ENCODE results near the gene BCL7C. TPM values are rescaled to one million over a fixed set of nuclear protein-coding genes. Genes with fewer than 3 reads are reported as not detected.

BCL7C gene
- total and polyA plus RNA-seq, 2 of the 13 experiments (the other 11 are each of a cell fraction or from before 2014, with no cell fraction given), result 17.7 to 33.8 TPM

DNA sequence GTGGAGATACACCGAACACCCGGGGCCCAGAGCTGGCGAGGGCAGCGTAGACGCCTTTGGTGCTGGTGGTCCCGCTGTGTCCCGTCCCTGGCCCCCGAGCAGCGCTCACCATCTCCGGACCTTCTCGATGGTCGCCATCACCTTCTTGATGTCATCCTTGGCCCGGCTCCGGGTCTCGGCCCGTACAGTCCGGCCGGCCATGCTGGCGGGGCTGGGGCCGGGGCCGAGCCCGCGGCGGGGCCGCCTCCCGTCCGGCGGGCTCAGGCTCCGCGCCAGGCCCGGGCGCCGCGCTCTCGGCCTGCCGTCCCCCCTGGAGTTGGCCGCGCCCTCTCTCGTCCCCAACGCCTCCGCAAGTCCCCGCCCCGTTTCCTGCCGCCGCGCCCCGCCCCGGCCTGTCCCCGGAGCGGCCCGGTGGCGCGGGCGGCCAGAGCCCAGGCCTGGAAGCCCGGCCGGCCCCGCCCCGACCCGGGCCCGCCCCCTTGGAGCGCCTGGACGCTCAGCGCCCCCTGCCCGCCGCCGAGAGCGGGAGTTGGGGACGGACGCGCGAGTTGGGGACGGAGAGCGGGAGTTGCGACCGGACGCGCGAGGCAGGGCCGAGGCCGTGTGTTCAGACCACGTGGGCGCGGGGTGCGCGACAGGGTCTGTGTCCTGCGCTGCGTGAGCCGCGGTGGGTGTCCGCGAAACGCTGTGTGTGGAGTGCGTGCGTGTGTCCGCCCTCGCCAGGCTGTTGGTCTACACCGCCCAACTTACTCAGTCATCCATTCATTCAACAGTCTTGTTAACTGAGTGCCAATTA is at the start of gene BCL7C (continued):
- TF ChIP-seq, protein P1, sequence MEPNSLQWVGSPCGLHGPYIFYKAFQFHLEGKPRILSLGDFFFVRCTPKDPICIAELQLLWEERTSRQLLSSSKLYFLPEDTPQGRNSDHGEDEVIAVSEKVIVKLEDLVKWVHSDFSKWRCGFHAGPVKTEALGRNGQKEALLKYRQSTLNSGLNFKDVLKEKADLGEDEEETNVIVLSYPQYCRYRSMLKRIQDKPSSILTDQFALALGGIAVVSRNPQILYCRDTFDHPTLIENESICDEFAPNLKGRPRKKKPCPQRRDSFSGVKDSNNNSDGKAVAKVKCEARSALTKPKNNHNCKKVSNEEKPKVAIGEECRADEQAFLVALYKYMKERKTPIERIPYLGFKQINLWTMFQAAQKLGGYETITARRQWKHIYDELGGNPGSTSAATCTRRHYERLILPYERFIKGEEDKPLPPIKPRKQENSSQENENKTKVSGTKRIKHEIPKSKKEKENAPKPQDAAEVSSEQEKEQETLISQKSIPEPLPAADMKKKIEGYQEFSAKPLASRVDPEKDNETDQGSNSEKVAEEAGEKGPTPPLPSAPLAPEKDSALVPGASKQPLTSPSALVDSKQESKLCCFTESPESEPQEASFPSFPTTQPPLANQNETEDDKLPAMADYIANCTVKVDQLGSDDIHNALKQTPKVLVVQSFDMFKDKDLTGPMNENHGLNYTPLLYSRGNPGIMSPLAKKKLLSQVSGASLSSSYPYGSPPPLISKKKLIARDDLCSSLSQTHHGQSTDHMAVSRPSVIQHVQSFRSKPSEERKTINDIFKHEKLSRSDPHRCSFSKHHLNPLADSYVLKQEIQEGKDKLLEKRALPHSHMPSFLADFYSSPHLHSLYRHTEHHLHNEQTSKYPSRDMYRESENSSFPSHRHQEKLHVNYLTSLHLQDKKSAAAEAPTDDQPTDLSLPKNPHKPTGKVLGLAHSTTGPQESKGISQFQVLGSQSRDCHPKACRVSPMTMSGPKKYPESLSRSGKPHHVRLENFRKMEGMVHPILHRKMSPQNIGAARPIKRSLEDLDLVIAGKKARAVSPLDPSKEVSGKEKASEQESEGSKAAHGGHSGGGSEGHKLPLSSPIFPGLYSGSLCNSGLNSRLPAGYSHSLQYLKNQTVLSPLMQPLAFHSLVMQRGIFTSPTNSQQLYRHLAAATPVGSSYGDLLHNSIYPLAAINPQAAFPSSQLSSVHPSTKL (CRISPR knock-in tag; IDR thresholded peaks at IDR 0.05), result peak; percentile 62
- TF ChIP-seq ZNF616 (CRISPR knock-in tag; IDR thresholded peaks at IDR 0.05; ENCODE audit: low read depth) (peak; percentile 99), POLR2AphosphoS2 (IDR thresholded peaks at IDR 0.05; ENCODE audit: low read depth, low read length) (no peak), ZNF121 (CRISPR knock-in tag; IDR thresholded peaks at IDR 0.05) (no peak), MIER2 (CRISPR knock-in tag; IDR thresholded peaks at IDR 0.05) (0 out of 2 replicates have a peak, but pooled peaks have one; percentile 18), ZNF776 (CRISPR knock-in tag; IDR thresholded peaks at IDR 0.05) (peak; percentile 99), U2AF2 (IDR thresholded peaks at IDR 0.05; ENCODE audit: low read depth, low read length) (no peak), ATF7 (IDR thresholded peaks at IDR 0.05) (no peak), ATF7 (CRISPR knock-in tag; IDR thresholded peaks at IDR 0.05) (peak; percentile 68; the same call in 1 of the 2 replicates), RAD51 (IDR thresholded peaks at IDR 0.05; ENCODE audit: borderline replicate concordance) (no peak), ISX (CRISPR knock-in tag; conservative IDR thresholded peaks at IDR 0.05) (peak; percentile 86; the same call in 1 of the 2 replicates), RARG (CRISPR knock-in tag; IDR thresholded peaks at IDR 0.05; ENCODE audit: low read depth) (no peak), AGO2 (optimal IDR thresholded peaks at IDR 0.05; ENCODE audit: low read depth, low read length) (peak; percentile 76), ZNF138 (CRISPR knock-in tag; IDR thresholded peaks at IDR 0.05; ENCODE audit: low read depth) (peak; percentile 92), ARNTL (CRISPR knock-in tag; IDR thresholded peaks at IDR 0.05) (peak; percentile 82), TCF7 (IDR thresholded peaks at IDR 0.05; ENCODE audit: low read depth) (no peak), ZNF652 (CRISPR knock-in tag; IDR thresholded peaks at IDR 0.05; ENCODE audit: borderline replicate concordance, low read depth) (peak; percentile 25; the same call in 1 of the 2 replicates), ZNF34 (CRISPR knock-in tag; IDR thresholded peaks at IDR 0.05; ENCODE audit: borderline replicate concordance) (peak; percentile 89; the same call in 1 of the 2 replicates), NONO (IDR thresholded peaks at IDR 0.05) (no peak), NONO (CRISPR knock-in tag; conservative IDR thresholded peaks at IDR 0.05) (peak; percentile 86)
- TF ChIP-seq, protein P2, sequence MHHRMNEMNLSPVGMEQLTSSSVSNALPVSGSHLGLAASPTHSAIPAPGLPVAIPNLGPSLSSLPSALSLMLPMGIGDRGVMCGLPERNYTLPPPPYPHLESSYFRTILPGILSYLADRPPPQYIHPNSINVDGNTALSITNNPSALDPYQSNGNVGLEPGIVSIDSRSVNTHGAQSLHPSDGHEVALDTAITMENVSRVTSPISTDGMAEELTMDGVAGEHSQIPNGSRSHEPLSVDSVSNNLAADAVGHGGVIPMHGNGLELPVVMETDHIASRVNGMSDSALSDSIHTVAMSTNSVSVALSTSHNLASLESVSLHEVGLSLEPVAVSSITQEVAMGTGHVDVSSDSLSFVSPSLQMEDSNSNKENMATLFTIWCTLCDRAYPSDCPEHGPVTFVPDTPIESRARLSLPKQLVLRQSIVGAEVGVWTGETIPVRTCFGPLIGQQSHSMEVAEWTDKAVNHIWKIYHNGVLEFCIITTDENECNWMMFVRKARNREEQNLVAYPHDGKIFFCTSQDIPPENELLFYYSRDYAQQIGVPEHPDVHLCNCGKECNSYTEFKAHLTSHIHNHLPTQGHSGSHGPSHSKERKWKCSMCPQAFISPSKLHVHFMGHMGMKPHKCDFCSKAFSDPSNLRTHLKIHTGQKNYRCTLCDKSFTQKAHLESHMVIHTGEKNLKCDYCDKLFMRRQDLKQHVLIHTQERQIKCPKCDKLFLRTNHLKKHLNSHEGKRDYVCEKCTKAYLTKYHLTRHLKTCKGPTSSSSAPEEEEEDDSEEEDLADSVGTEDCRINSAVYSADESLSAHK (CRISPR knock-in tag; IDR thresholded peaks at IDR 0.05; ENCODE audit: borderline replicate concordance), result 0 out of 2 replicates have a peak, but pooled peaks have one; percentile 67
- TF ChIP-seq, protein P3, sequence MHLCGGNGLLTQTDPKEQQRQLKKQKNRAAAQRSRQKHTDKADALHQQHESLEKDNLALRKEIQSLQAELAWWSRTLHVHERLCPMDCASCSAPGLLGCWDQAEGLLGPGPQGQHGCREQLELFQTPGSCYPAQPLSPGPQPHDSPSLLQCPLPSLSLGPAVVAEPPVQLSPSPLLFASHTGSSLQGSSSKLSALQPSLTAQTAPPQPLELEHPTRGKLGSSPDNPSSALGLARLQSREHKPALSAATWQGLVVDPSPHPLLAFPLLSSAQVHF (CRISPR knock-in tag; IDR thresholded peaks at IDR 0.05), result peak; percentile 98; the same call in 1 of the 2 replicates
- TF ChIP-seq, protein P4, sequence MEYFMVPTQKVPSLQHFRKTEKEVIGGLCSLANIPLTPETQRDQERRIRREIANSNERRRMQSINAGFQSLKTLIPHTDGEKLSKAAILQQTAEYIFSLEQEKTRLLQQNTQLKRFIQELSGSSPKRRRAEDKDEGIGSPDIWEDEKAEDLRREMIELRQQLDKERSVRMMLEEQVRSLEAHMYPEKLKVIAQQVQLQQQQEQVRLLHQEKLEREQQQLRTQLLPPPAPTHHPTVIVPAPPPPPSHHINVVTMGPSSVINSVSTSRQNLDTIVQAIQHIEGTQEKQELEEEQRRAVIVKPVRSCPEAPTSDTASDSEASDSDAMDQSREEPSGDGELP (IDR thresholded peaks at IDR 0.05; ENCODE audit: borderline replicate concordance, low read depth), result peak; percentile 16; the same call in 1 of the 2 replicates

All from HepG2 (cell line).